B cell (primary cell): ENCODE measurements around the gene SLC25A51. TPM values are rescaled to one million over a fixed set of nuclear protein-coding genes. Genes with fewer than 3 reads are reported as not detected.

Source experiments
- ATAC-seq: fragments of 200-7000 bp; cut with Tn5 transposase; one replicate; pipeline ENCODE4 v1.10.0; 2021; ENCODE audit warnings: low read depth, mild to moderate bottlenecking, moderate number of reproducible peaks, moderate library complexity
- CTCF ChIA-PET: fragments of 350-600 bp; sonication (Branson Sonifier 250); formaldehyde crosslinking; loops from one replicate; lab custom pipeline; 2021; ENCODE audit warnings: antibody characterized with exemption, inconsistent platforms; lab: Charles Lee
- POLR2A ChIA-PET: fragments of 350-600 bp; sonication (Branson Sonifier 250); formaldehyde crosslinking; loops from one replicate; lab custom pipeline; 2021; ENCODE audit warnings: antibody characterized with exemption; lab: Charles Lee
- DNase-seq: peaks from one replicate; pipeline ENCODE4 v3.0.0; 2013
- H2AFZ ChIP-seq: 2 replicates; pipeline ENCODE4 v1.6.1; 2012; ENCODE audit warnings: mild to moderate bottlenecking, low read depth, low read length; ENCODE audit not compliant: insufficient read depth, poor library complexity, severe bottlenecking
- H3K27ac ChIP-seq, 2 donors: 1 replicate in 1 of 2; 2 replicates in 1 of 2; pipeline ENCODE4 v1.5.1; 2012 to 2013; ENCODE audit warnings: low read length in 2 of 2, mild to moderate bottlenecking in 2 of 2, moderate library complexity in 1 of 2
- H3K27me3 ChIP-seq, 4 experiments: fragments of 200-600 bp in 1 of 4; sonication (generic) in 1 of 4; replicated peaks in 1 of 4; 1 replicate in 2 of 4; 2 replicates in 2 of 4; pipeline versions ENCODE4 v1.6.1 to v1.7.0; 2013 to 2016; ENCODE audit warnings: low read length in 3 of 4, mild to moderate bottlenecking in 2 of 4, mixed read lengths in 1 of 4, moderate library complexity in 1 of 4; ENCODE audit not compliant: insufficient read depth in 4 of 4, control insufficient read depth in 3 of 4; ENCODE audit errors: control extremely low read depth in 1 of 4
- H3K36me3 ChIP-seq, 2 experiments: replicated peaks in 1 of 2; 1 replicate in 1 of 2; 2 replicates in 1 of 2; pipeline versions ENCODE4 v1.6.1 to v1.7.1; 2013; ENCODE audit warnings: low read length in 1 of 2; ENCODE audit not compliant: insufficient read depth in 2 of 2, control insufficient read depth in 1 of 2; ENCODE audit errors: control extremely low read depth in 1 of 2, extremely low read depth in 1 of 2
- H3K4me1 ChIP-seq, 2 donors: fragments of 200-600 bp in 1 of 2; sonication (generic) in 1 of 2; 1 replicate in 1 of 2; 2 replicates in 1 of 2; pipeline versions ENCODE4 v1.5.1 to v1.6.1; 2013 to 2017; ENCODE audit warnings: low read length in 2 of 2; ENCODE audit not compliant: control insufficient read depth in 2 of 2, insufficient read depth in 2 of 2
- H3K4me2 ChIP-seq: replicated peaks from 2 replicates; pipeline ENCODE3; 2012; ENCODE audit warnings: mild to moderate bottlenecking, low read depth, low read length; ENCODE audit not compliant: poor library complexity, severe bottlenecking
- H3K4me3 ChIP-seq, 5 experiments: fragments of 200-600 bp in 1 of 5; sonication (generic) in 1 of 5; 1 replicate in 3 of 5; 2 replicates in 2 of 5; pipeline versions ENCODE4 v1.5.1 to v1.7.0; 2011 to 2016; ENCODE audit warnings: low read length in 4 of 5, mild to moderate bottlenecking in 4 of 5, low read depth in 2 of 5, control low read depth in 1 of 5, moderate library complexity in 1 of 5; ENCODE audit not compliant: insufficient read depth in 1 of 5; ENCODE audit errors: control extremely low read depth in 1 of 5, extremely low read depth in 1 of 5
- H3K79me2 ChIP-seq: fragments of 200-600 bp; sonication (generic); one replicate; pipeline ENCODE4 v1.6.0; 2016; ENCODE audit warnings: low read length; ENCODE audit not compliant: control insufficient read depth, insufficient read depth
- H3K9ac ChIP-seq: fragments of 200-600 bp; sonication (generic); 2 replicates; pipeline ENCODE4 v1.6.1; 2017; ENCODE audit warnings: mild to moderate bottlenecking, low read length, moderate library complexity
- H3K9me3 ChIP-seq, 3 donors: one replicate each; pipeline versions ENCODE4 v1.6.1 to v1.7.1; 2013; ENCODE audit warnings: low read length in 2 of 3; ENCODE audit not compliant: control insufficient read depth in 2 of 3, insufficient read depth in 1 of 3; ENCODE audit errors: control extremely low read depth in 1 of 3
- H4K20me1 ChIP-seq: 2 replicates; pipeline ENCODE4 v1.6.0; 2012; ENCODE audit warnings: mild to moderate bottlenecking, low read length; ENCODE audit not compliant: insufficient read depth, control insufficient read depth, poor library complexity, severe bottlenecking
- H3K27ac Mint-ChIP-seq: one replicate; pipeline ENCODE4 v1.8.0; 2021; ENCODE audit warnings: mixed read lengths
- H3K27me3 Mint-ChIP-seq: one replicate; pipeline ENCODE4 v1.8.0; 2021; ENCODE audit warnings: mixed read lengths
- H3K4me1 Mint-ChIP-seq: one replicate; pipeline ENCODE4 v1.8.0; 2021; ENCODE audit warnings: mixed read lengths
- H3K4me3 Mint-ChIP-seq: one replicate; pipeline ENCODE4 v1.8.0; 2021; ENCODE audit warnings: mixed read lengths
- H3K9me3 Mint-ChIP-seq: one replicate; pipeline ENCODE4 v1.8.0; 2022; ENCODE audit warnings: mixed read lengths; ENCODE audit not compliant: insufficient read depth
- EZH2 ChIP-seq: IDR thresholded peaks from 2 replicates; pipeline ENCODE4 v1.6.1; 2012; ENCODE audit warnings: borderline replicate concordance, low read depth, mild to moderate bottlenecking, moderate library complexity, low read length; ENCODE audit not compliant: insufficient read depth, poor library complexity, severe bottlenecking
- WGBS: methylation state at CpG from one replicate; pipeline ENCODE4 v1.1.5; 2013; ENCODE audit warnings: missing lambda C conversion rate; ENCODE audit not compliant: insufficient coverage; 5-methylcytosine and 5-hydroxymethylcytosine counted together
- intact Hi-C: fragments of 100-400 bp; cut with micrococcal nuclease; formaldehyde crosslinking; loops from one replicate; pipeline ENCODE4 v1.10.0; 2022
- polyA plus RNA-seq: library from polyadenylated mRNA; depleted of rRNA; stranded (reverse); fragments of >200 nt; gene quantifications from 2 replicates; pipeline ENCODE4 v1.2.3, GENCODE V29; 2012
- total RNA-seq, 2 donors: library from RNA; stranded (reverse); fragments of 120-200 nt in 1 of 2; gene quantifications; 1 replicate in 1 of 2; 2 replicates in 1 of 2; pipeline versions ENCODE4 v1.2.3 to v1.2.4, GENCODE V29; 2013 to 2022
- TF ChIP-seq, protein P1 (sequence below): fragments of 200-600 bp; IDR thresholded peaks from one replicate; pipeline ENCODE4 v1.8.0; 2022; ENCODE audit warnings: antibody characterized with exemption, mild to moderate bottlenecking

The SLC25A51 gene
- total and polyA plus RNA-seq, 2 donors (not counting 1 experiment from before 2014, with no cell fraction given) = 12.9 to 27.8 TPM

DNA sequence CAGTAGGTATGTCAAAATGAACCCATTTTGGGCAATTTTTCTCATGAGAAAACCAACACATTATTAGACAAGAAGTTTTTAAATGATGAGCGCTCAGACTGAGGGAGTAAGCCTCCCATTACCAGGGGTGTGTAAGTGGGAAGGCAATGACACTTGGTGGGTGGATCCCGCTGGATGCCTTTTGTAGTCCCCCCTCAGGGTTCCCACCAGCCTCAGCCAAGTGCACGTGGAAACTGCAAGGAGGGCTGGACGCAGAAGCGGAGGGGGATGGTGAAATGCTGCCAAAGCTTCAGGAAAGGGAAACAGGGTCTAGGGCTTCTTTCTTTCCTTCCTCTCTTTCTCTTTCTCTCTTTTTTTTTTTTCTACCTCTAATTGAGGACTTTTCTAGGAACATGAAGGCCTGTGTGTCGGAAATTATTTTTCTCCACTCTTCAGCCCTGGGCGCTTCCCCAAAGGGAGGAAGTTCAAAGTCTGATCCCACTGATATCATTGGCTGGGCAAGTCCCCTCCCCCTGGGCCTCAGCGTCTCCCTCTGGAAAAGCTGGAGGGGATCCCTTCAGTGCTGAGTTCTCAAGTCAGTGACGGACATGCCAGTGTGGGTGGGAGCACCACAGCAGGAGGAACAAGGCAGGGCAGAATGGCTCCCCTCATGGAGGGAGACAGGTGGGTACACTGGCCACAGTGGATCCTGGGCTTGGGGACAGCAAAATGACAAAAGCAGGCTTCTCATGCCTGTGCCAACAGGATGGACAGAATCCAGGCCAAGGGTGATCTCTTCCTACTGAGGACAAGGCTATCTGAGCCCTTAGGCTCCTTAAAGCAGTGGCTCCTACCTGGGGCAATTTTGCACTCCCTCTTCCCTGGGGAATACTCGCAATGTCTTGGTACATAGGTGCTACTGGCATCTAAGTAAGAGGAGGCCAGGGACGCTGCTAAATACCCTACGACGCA lies 23.9 kb upstream of the SLC25A51 start:
- POLR2A ChIA-PET = no interaction called here
- ATAC-seq = no peak
- CTCF ChIA-PET = interaction anchor here (0.9 to 1.0 kb wide), 2 partner anchors 14 kb away, joined by 3 to 4 read pairs; no protein-coding TSS in a partner anchor

More for the DNA sequence above, 23.9 kb upstream of the SLC25A51 start:
- Histone ChIP-seq H2AFZ (no peak overlapping the region), H3K27me3 (no peaks in the 10 kb centered on the region), H4K20me1 (no peaks in the 10 kb centered on the region), H3K27ac (no peak overlapping the region), H3K4me2 (no peak overlapping the region), H3K36me3 (no peaks in the 10 kb centered on the region), H3K9ac (no peak overlapping the region), H3K4me3 (no peak overlapping the region), H3K9me3 (peaks cover 0 to 4% (median 4%) of the 10 kb centered on the region in 3 donors), H3K79me2 (no peaks in the 10 kb centered on the region), H3K4me1 (no peaks in the 10 kb centered on the region)
- Mint-ChIP-seq H3K4me1 (no peaks in the 10 kb centered on the region), H3K27me3 (peaks cover 3% of the 10 kb centered on the region), H3K4me3 (no peak overlapping the region), H3K9me3 (no peaks in the 10 kb centered on the region), H3K27ac (no peak overlapping the region)
- no peak for TF ChIP-seq EZH2
- TF ChIP-seq, protein P1, sequence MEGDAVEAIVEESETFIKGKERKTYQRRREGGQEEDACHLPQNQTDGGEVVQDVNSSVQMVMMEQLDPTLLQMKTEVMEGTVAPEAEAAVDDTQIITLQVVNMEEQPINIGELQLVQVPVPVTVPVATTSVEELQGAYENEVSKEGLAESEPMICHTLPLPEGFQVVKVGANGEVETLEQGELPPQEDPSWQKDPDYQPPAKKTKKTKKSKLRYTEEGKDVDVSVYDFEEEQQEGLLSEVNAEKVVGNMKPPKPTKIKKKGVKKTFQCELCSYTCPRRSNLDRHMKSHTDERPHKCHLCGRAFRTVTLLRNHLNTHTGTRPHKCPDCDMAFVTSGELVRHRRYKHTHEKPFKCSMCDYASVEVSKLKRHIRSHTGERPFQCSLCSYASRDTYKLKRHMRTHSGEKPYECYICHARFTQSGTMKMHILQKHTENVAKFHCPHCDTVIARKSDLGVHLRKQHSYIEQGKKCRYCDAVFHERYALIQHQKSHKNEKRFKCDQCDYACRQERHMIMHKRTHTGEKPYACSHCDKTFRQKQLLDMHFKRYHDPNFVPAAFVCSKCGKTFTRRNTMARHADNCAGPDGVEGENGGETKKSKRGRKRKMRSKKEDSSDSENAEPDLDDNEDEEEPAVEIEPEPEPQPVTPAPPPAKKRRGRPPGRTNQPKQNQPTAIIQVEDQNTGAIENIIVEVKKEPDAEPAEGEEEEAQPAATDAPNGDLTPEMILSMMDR = no peak
- intact Hi-C loops = no loop called here
- DNase-seq = no peak
- 100% methylated on average over 6 of the region's 13 CpGs for WGBS
